Astrocyte (in vitro differentiated cells and primary cell): Measurements from ENCODE around the gene MED12L. TPM values are rescaled to one million over a fixed set of nuclear protein-coding genes. Genes with fewer than 3 reads are reported as not detected.

Source experiments
- DNase-seq: peaks from one replicate; pipeline ENCODE4 v3.0.0-alpha.2; 2010; ENCODE audit warnings: low read depth
- FAIRE-seq: peaks from 2 replicates; lab custom pipeline; 2011; peaks lifted over from hg19 to GRCh38; lab: Jason Lieb, UNC
- H2AFZ ChIP-seq: 2 replicates; pipeline ENCODE4 v1.6.0; 2012; ENCODE audit warnings: low read depth, low read length, inconsistent platforms
- H3K27ac ChIP-seq: 2 replicates; pipeline ENCODE4 v1.5.1; 2011; ENCODE audit warnings: low read depth, low read length, inconsistent platforms
- H3K27me3 ChIP-seq: 2 replicates; pipeline ENCODE4 v1.6.0; 2011; ENCODE audit warnings: low read length, inconsistent platforms; ENCODE audit not compliant: insufficient read depth
- H3K36me3 ChIP-seq: 2 replicates; pipeline ENCODE4 v1.5.1; 2011; ENCODE audit warnings: low read length, inconsistent platforms; ENCODE audit not compliant: insufficient read depth
- H3K4me1 ChIP-seq: 2 replicates; pipeline ENCODE4 v1.5.1; 2011; ENCODE audit warnings: low read length, inconsistent platforms; ENCODE audit not compliant: insufficient read depth
- H3K4me2 ChIP-seq: 2 replicates; pipeline ENCODE4 v1.6.0; 2012; ENCODE audit warnings: low read length, inconsistent platforms
- H3K4me3 ChIP-seq: 2 replicates; pipeline ENCODE4 v1.5.1; 2011; ENCODE audit warnings: low read depth, mild to moderate bottlenecking, low read length, inconsistent platforms; ENCODE audit not compliant: insufficient read depth
- H3K79me2 ChIP-seq: 2 replicates; pipeline ENCODE4 v1.6.0; 2012; ENCODE audit warnings: mild to moderate bottlenecking, low read length, inconsistent platforms; ENCODE audit not compliant: insufficient read depth
- H3K9ac ChIP-seq: 2 replicates; pipeline ENCODE4 v1.6.0; 2012; ENCODE audit warnings: mild to moderate bottlenecking, low read length, inconsistent platforms
- H3K9me3 ChIP-seq: 2 replicates; pipeline ENCODE4 v1.5.1; 2012; ENCODE audit warnings: low read depth, mild to moderate bottlenecking, low read length, inconsistent platforms; ENCODE audit not compliant: insufficient read depth
- H4K20me1 ChIP-seq: 2 replicates; pipeline ENCODE4 v1.6.0; 2012; ENCODE audit warnings: low read length, inconsistent platforms; ENCODE audit not compliant: insufficient read depth
- H3K27ac Mint-ChIP-seq: one replicate; pipeline ENCODE4 v1.8.0; 2021; ENCODE audit warnings: mild to moderate bottlenecking, mixed read lengths; ENCODE audit not compliant: unreplicated experiment
- H3K27me3 Mint-ChIP-seq: one replicate; pipeline ENCODE4 v1.8.0; 2021; ENCODE audit warnings: low read depth, mixed read lengths; ENCODE audit not compliant: unreplicated experiment
- H3K36me3 Mint-ChIP-seq: one replicate; pipeline ENCODE4 v1.8.0; 2021; ENCODE audit warnings: low read depth, mixed read lengths; ENCODE audit not compliant: unreplicated experiment
- H3K4me1 Mint-ChIP-seq: one replicate; pipeline ENCODE4 v1.8.0; 2021; ENCODE audit warnings: low read depth, mixed read lengths; ENCODE audit not compliant: unreplicated experiment
- H3K4me3 Mint-ChIP-seq: one replicate; pipeline ENCODE4 v1.8.0; 2021; ENCODE audit warnings: mild to moderate bottlenecking, moderate library complexity, mixed read lengths; ENCODE audit not compliant: unreplicated experiment
- H3K9me3 Mint-ChIP-seq: one replicate; pipeline ENCODE4 v1.8.0; 2021; ENCODE audit warnings: mild to moderate bottlenecking, mixed read lengths; ENCODE audit not compliant: unreplicated experiment
- CTCF ChIP-seq: IDR thresholded peaks from 2 replicates; pipeline ENCODE4 v1.5.1; 2011; ENCODE audit warnings: low read depth, mild to moderate bottlenecking, inconsistent platforms, low read length, moderate library complexity; ENCODE audit not compliant: insufficient read depth
- EZH2 ChIP-seq: IDR thresholded peaks from 2 replicates; pipeline ENCODE4 v1.6.1; 2012; ENCODE audit warnings: mild to moderate bottlenecking, low read length, inconsistent platforms; ENCODE audit not compliant: insufficient read depth
- total RNA-seq: library from RNA; stranded (reverse); gene quantifications from 2 replicates; pipeline ENCODE4 v1.2.1, GENCODE V29; 2021

The MED12L gene
- total RNA-seq, 1 donor from 2014 or later: 8.2 TPM

DNA sequence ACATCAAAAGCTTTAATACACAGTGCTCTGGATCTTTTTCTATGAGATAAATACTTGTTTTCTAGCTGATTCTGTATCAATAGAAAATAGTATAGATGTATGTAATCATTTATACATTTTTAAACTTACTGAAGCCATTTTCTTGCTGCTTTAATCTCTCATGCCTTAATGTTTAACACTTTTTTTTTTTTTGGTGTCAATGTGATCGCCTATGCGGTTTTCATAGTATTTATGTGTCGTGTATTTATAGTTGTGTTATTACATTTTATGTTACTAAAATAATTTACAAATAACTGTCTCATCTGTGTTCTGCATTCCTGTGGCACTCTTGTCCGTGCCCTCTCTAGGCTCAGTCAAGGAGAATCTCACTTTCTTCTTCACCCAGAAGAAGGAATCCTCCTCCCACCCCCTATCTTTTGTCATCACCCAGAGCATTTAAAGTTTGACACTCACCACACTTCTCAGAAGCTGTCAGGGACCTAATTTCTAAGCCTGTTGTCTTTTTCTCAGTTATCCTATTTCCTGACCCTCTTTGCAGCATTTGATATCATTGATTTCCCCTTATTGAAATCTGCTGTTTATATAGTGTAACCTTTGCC lies 138.9 kb downstream of the MED12L start:
- Histone ChIP-seq H3K9me3 (no peaks in the 10 kb centered on the region), H4K20me1 (no peaks in the 10 kb centered on the region), H3K79me2 (no peaks in the 10 kb centered on the region), H3K27ac (no peak overlapping the region), H3K4me3 (no peak overlapping the region), H3K4me2 (no peak overlapping the region), H3K4me1 (peaks cover 35% of the 10 kb centered on the region), H3K9ac (no peak overlapping the region), H3K27me3 (no peaks in the 10 kb centered on the region), H3K36me3 (no peaks in the 10 kb centered on the region), H2AFZ (no peak overlapping the region)
- Mint-ChIP-seq H3K9me3 (peaks cover 13% of the 10 kb centered on the region), H3K36me3 (peaks cover 17% of the 10 kb centered on the region), H3K4me1 (peaks cover 50% of the 10 kb centered on the region), H3K4me3 (no peak overlapping the region), H3K27me3 (no peaks in the 10 kb centered on the region), H3K27ac (peak overlapping the region; percentile 35)
- no peak for DNase-seq
- no peak for FAIRE-seq
- TF ChIP-seq CTCF (no peak), EZH2 (no peak)

DNA sequence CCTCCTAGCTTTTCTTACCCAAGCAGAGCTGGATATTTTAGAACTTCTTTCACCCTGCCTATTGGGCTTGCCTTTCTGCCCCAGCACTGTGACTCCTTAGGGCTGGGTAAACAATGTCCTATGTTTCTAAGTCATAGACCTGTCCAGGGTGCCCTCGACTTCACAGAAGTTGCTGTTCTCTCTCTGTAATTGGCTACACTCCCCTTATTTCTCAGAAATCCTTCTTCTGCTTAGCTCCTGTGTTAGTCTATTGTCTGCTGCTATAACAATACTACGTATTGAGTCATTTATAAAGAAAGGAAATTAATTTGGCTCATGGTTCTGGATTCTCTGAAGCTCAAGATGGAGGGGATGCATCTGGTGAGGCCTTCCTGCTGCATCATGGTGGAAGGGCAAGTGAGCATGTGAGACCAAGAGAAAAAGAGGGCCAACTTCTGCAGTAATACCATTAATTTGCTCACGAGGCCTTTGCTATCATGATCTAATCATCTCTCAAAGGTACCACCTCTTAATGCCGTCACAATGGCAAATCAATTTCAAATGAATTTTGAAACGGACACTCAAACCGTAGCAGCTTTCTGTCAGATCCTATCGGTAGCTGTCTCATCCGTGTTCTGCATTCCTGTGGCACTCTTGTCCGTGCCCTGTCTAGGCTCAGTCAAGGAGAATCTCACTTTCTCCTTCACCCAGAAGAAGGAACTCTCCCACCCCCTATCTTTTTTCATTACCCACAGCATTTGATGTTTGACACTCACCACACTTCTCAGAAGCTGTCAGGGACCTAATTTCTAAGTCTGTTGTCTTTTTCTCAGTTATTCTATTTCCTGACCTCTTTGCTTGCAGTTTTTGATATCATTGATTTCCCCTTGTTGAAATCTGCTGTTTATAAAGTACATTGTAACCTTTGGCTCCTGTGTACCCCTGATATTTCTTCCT lies 139.8 kb downstream of the MED12L start:
- Mint-ChIP-seq H3K27ac (peak overlapping the region; percentile 96), H3K27me3 (no peaks in the 10 kb centered on the region), H3K36me3 (peaks cover 17% of the 10 kb centered on the region), H3K4me1 (peaks cover 46% of the 10 kb centered on the region), H3K4me3 (no peak overlapping the region), H3K9me3 (peaks cover 13% of the 10 kb centered on the region)
- Histone ChIP-seq H3K4me3 (no peak overlapping the region), H3K4me2 (no peak overlapping the region), H3K27me3 (no peaks in the 10 kb centered on the region), H3K36me3 (no peaks in the 10 kb centered on the region), H3K9ac (peak overlapping the region; percentile 48), H2AFZ (no peak overlapping the region), H4K20me1 (no peaks in the 10 kb centered on the region), H3K4me1 (peaks cover 35% of the 10 kb centered on the region), H3K79me2 (no peaks in the 10 kb centered on the region), H3K27ac (peak overlapping the region; percentile 96), H3K9me3 (no peaks in the 10 kb centered on the region)
- no peak for DNase-seq
- no peak for TF ChIP-seq CTCF
- TF ChIP-seq EZH2: no peak
- no peak for FAIRE-seq
